B cell (primary cell): Measurements from ENCODE around the gene EPS8L3. TPM values are rescaled to one million over a fixed set of nuclear protein-coding genes. Genes with fewer than 3 reads are reported as not detected.

Experiments used
- ATAC-seq: fragments of 200-7000 bp; cut with Tn5 transposase; one replicate; pipeline ENCODE4 v1.10.0; 2021; ENCODE audit warnings: low read depth, mild to moderate bottlenecking, moderate number of reproducible peaks, moderate library complexity
- CTCF ChIA-PET: fragments of 350-600 bp; sonication (Branson Sonifier 250); formaldehyde crosslinking; loops from one replicate; lab custom pipeline; 2021; ENCODE audit warnings: antibody characterized with exemption, inconsistent platforms; lab: Charles Lee
- POLR2A ChIA-PET: fragments of 350-600 bp; sonication (Branson Sonifier 250); formaldehyde crosslinking; loops from one replicate; lab custom pipeline; 2021; ENCODE audit warnings: antibody characterized with exemption; lab: Charles Lee
- DNase-seq: peaks from one replicate; pipeline ENCODE4 v3.0.0; 2013
- H2AFZ ChIP-seq: 2 replicates; pipeline ENCODE4 v1.6.1; 2012; ENCODE audit warnings: mild to moderate bottlenecking, low read depth, low read length; ENCODE audit not compliant: insufficient read depth, poor library complexity, severe bottlenecking
- H3K27ac ChIP-seq, 2 donors: 1 replicate in 1 of 2; 2 replicates in 1 of 2; pipeline ENCODE4 v1.5.1; 2012 to 2013; ENCODE audit warnings: low read length in 2 of 2, mild to moderate bottlenecking in 2 of 2, moderate library complexity in 1 of 2
- H3K27me3 ChIP-seq, 4 experiments: fragments of 200-600 bp in 1 of 4; sonication (generic) in 1 of 4; replicated peaks in 1 of 4; 1 replicate in 2 of 4; 2 replicates in 2 of 4; pipeline versions ENCODE4 v1.6.1 to v1.7.0; 2013 to 2016; ENCODE audit warnings: low read length in 3 of 4, mild to moderate bottlenecking in 2 of 4, mixed read lengths in 1 of 4, moderate library complexity in 1 of 4; ENCODE audit not compliant: insufficient read depth in 4 of 4, control insufficient read depth in 3 of 4; ENCODE audit errors: control extremely low read depth in 1 of 4
- H3K36me3 ChIP-seq, 2 experiments: replicated peaks in 1 of 2; 1 replicate in 1 of 2; 2 replicates in 1 of 2; pipeline versions ENCODE4 v1.6.1 to v1.7.1; 2013; ENCODE audit warnings: low read length in 1 of 2; ENCODE audit not compliant: insufficient read depth in 2 of 2, control insufficient read depth in 1 of 2; ENCODE audit errors: control extremely low read depth in 1 of 2, extremely low read depth in 1 of 2
- H3K4me1 ChIP-seq, 2 donors: fragments of 200-600 bp in 1 of 2; sonication (generic) in 1 of 2; 1 replicate in 1 of 2; 2 replicates in 1 of 2; pipeline versions ENCODE4 v1.5.1 to v1.6.1; 2013 to 2017; ENCODE audit warnings: low read length in 2 of 2; ENCODE audit not compliant: control insufficient read depth in 2 of 2, insufficient read depth in 2 of 2
- H3K4me2 ChIP-seq: replicated peaks from 2 replicates; pipeline ENCODE3; 2012; ENCODE audit warnings: mild to moderate bottlenecking, low read depth, low read length; ENCODE audit not compliant: poor library complexity, severe bottlenecking
- H3K4me3 ChIP-seq, 5 experiments: fragments of 200-600 bp in 1 of 5; sonication (generic) in 1 of 5; 1 replicate in 3 of 5; 2 replicates in 2 of 5; pipeline versions ENCODE4 v1.5.1 to v1.7.0; 2011 to 2016; ENCODE audit warnings: low read length in 4 of 5, mild to moderate bottlenecking in 4 of 5, low read depth in 2 of 5, control low read depth in 1 of 5, moderate library complexity in 1 of 5; ENCODE audit not compliant: insufficient read depth in 1 of 5; ENCODE audit errors: control extremely low read depth in 1 of 5, extremely low read depth in 1 of 5
- H3K79me2 ChIP-seq: fragments of 200-600 bp; sonication (generic); one replicate; pipeline ENCODE4 v1.6.0; 2016; ENCODE audit warnings: low read length; ENCODE audit not compliant: control insufficient read depth, insufficient read depth
- H3K9ac ChIP-seq: fragments of 200-600 bp; sonication (generic); 2 replicates; pipeline ENCODE4 v1.6.1; 2017; ENCODE audit warnings: mild to moderate bottlenecking, low read length, moderate library complexity
- H3K9me3 ChIP-seq, 3 donors: one replicate each; pipeline versions ENCODE4 v1.6.1 to v1.7.1; 2013; ENCODE audit warnings: low read length in 2 of 3; ENCODE audit not compliant: control insufficient read depth in 2 of 3, insufficient read depth in 1 of 3; ENCODE audit errors: control extremely low read depth in 1 of 3
- H4K20me1 ChIP-seq: 2 replicates; pipeline ENCODE4 v1.6.0; 2012; ENCODE audit warnings: mild to moderate bottlenecking, low read length; ENCODE audit not compliant: insufficient read depth, control insufficient read depth, poor library complexity, severe bottlenecking
- H3K27ac Mint-ChIP-seq: one replicate; pipeline ENCODE4 v1.8.0; 2021; ENCODE audit warnings: mixed read lengths
- H3K27me3 Mint-ChIP-seq: one replicate; pipeline ENCODE4 v1.8.0; 2021; ENCODE audit warnings: mixed read lengths
- H3K4me1 Mint-ChIP-seq: one replicate; pipeline ENCODE4 v1.8.0; 2021; ENCODE audit warnings: mixed read lengths
- H3K4me3 Mint-ChIP-seq: one replicate; pipeline ENCODE4 v1.8.0; 2021; ENCODE audit warnings: mixed read lengths
- H3K9me3 Mint-ChIP-seq: one replicate; pipeline ENCODE4 v1.8.0; 2022; ENCODE audit warnings: mixed read lengths; ENCODE audit not compliant: insufficient read depth
- CTCF ChIP-seq: fragments of 200-600 bp; IDR thresholded peaks from one replicate; pipeline ENCODE4 v1.8.0; 2022; ENCODE audit warnings: antibody characterized with exemption, mild to moderate bottlenecking
- EZH2 ChIP-seq: IDR thresholded peaks from 2 replicates; pipeline ENCODE4 v1.6.1; 2012; ENCODE audit warnings: borderline replicate concordance, low read depth, mild to moderate bottlenecking, moderate library complexity, low read length; ENCODE audit not compliant: insufficient read depth, poor library complexity, severe bottlenecking
- WGBS: methylation state at CpG from one replicate; pipeline ENCODE4 v1.1.5; 2013; ENCODE audit warnings: missing lambda C conversion rate; ENCODE audit not compliant: insufficient coverage; 5-methylcytosine and 5-hydroxymethylcytosine counted together
- intact Hi-C: fragments of 100-400 bp; cut with micrococcal nuclease; formaldehyde crosslinking; loops from one replicate; pipeline ENCODE4 v1.10.0; 2022
- polyA plus RNA-seq: library from polyadenylated mRNA; depleted of rRNA; stranded (reverse); fragments of >200 nt; gene quantifications from 2 replicates; pipeline ENCODE4 v1.2.3, GENCODE V29; 2012
- total RNA-seq, 2 donors: library from RNA; stranded (reverse); fragments of 120-200 nt in 1 of 2; gene quantifications; 1 replicate in 1 of 2; 2 replicates in 1 of 2; pipeline versions ENCODE4 v1.2.3 to v1.2.4, GENCODE V29; 2013 to 2022

The EPS8L3 gene
- total and polyA plus RNA-seq, 2 donors (not counting 1 experiment from before 2014, with no cell fraction given) = not detected

- Histone ChIP-seq H3K27me3 (peaks cover 0 to 14% (median 2%) of the 10 kb centered on the region in 4 experiments), H2AFZ (no peak overlapping the region), H3K4me1 (no peaks in the 10 kb centered on the region), H3K4me2 (no peak overlapping the region), H3K9ac (no peak overlapping the region), H3K79me2 (no peaks in the 10 kb centered on the region), H3K27ac (no peak overlapping the region), H4K20me1 (no peaks in the 10 kb centered on the region), H3K4me3 (no peak overlapping the region), H3K36me3 (no peaks in the 10 kb centered on the region), H3K9me3 (peaks cover 0 to 5% (median 0%) of the 10 kb centered on the region in 3 donors)
- no peaks in the 10 kb centered on the region for H3K9me3 Mint-ChIP-seq
- no peak overlapping the region for H3K27ac Mint-ChIP-seq
- ChIA-PET POLR2A (no interaction called here), CTCF (no interaction called here)
- DNase-seq (no peak), ATAC-seq (no peak)
- no peak for TF ChIP-seq EZH2
- no peak for TF ChIP-seq CTCF
- WGBS = 94% methylated on average over 10 of the region's 12 CpGs
- intact Hi-C loops = no loop called here
- no peaks in the 10 kb centered on the region for H3K4me1 Mint-ChIP-seq
- H3K4me3 Mint-ChIP-seq = no peak overlapping the region
- H3K27me3 Mint-ChIP-seq = peaks cover 39% of the 10 kb centered on the region
These were observed 12.0 kb downstream of the EPS8L3 start for GRCh38 chr1:109751531-109752260.

GRCh38 chr1:109750920-109751319, 12.8 kb downstream of the EPS8L3 start:
- no peak for DNase-seq
- no peak for ATAC-seq

More at GRCh38 chr1:109750920-109751319, 12.8 kb downstream of the EPS8L3 start:
- H3K27ac Mint-ChIP-seq = no peak overlapping the region
- no peaks in the 10 kb centered on the region for H3K4me1 Mint-ChIP-seq
- Histone ChIP-seq H4K20me1 (no peaks in the 10 kb centered on the region), H3K36me3 (no peaks in the 10 kb centered on the region), H3K9ac (no peak overlapping the region), H3K27ac (no peak overlapping the region), H3K9me3 (peaks cover 0 to 5% (median 0%) of the 10 kb centered on the region in 3 donors), H3K79me2 (no peaks in the 10 kb centered on the region), H3K4me1 (no peaks in the 10 kb centered on the region), H3K4me2 (no peak overlapping the region), H3K4me3 (no peak overlapping the region), H2AFZ (no peak overlapping the region), H3K27me3 (peaks cover 0 to 14% (median 2%) of the 10 kb centered on the region in 4 experiments)
- TF ChIP-seq EZH2 (no peak), CTCF (no peak)
- CTCF ChIA-PET = no interaction called here
- H3K4me3 Mint-ChIP-seq = no peak overlapping the region
- 93% methylated on average over 3 of the region's 6 CpGs for WGBS
- intact Hi-C loops = no loop called here
- POLR2A ChIA-PET = no interaction called here
- H3K9me3 Mint-ChIP-seq = no peaks in the 10 kb centered on the region
- H3K27me3 Mint-ChIP-seq = peaks cover 39% of the 10 kb centered on the region
